ENCODE data around the gene OR6C75. TPM values are rescaled to one million over a fixed set of nuclear protein-coding genes. Genes with fewer than 3 reads are reported as not detected.
"Not testable (repeated sequence)": the region's sequence is repeated elsewhere in the genome, so short reads cannot be mapped to it uniquely, and the experiment has no call there.

OR6C75 gene
- total RNA-seq, 1 donor from 2014 or later, result not detected

- H3K4me3 Mint-ChIP-seq (ENCODE audit: unreplicated experiment), result no peak overlapping the region
- H3K4me1 Mint-ChIP-seq (ENCODE audit: low read depth, unreplicated experiment), result no peaks in the 10 kb centered on the region
- no peak overlapping the region for H3K27ac Mint-ChIP-seq (ENCODE audit: unreplicated experiment)
- no peaks in the 10 kb centered on the region for H3K27me3 Mint-ChIP-seq (ENCODE audit: unreplicated experiment)
- no peaks in the 10 kb centered on the region for H3K36me3 Mint-ChIP-seq (ENCODE audit: unreplicated experiment)
- no peaks in the 10 kb centered on the region for H3K9me3 Mint-ChIP-seq (ENCODE audit: unreplicated experiment)
- DNase-seq, result no peak
- TF ChIP-seq CTCF (IDR thresholded peaks at IDR 0.05; ENCODE audit: partially characterized antibody, unreplicated experiment), result no peak
Observed at GRCh38 chr12:55392032-55392795, 29.4 kb downstream of the OR6C75 start.

GRCh38 chr12:55396326-55396725 is 33.6 kb downstream of the OR6C75 start:
- H3K4me3 Mint-ChIP-seq (ENCODE audit: unreplicated experiment), result no peak overlapping the region
- no peaks in the 10 kb centered on the region for H3K4me1 Mint-ChIP-seq (ENCODE audit: low read depth, unreplicated experiment)
- no peaks in the 10 kb centered on the region for H3K9me3 Mint-ChIP-seq (ENCODE audit: unreplicated experiment)
- H3K36me3 Mint-ChIP-seq (ENCODE audit: unreplicated experiment), result no peaks in the 10 kb centered on the region
- H3K27ac Mint-ChIP-seq (ENCODE audit: unreplicated experiment), result no peak overlapping the region
- no peaks in the 10 kb centered on the region for H3K27me3 Mint-ChIP-seq (ENCODE audit: unreplicated experiment)
- no peak for TF ChIP-seq CTCF (IDR thresholded peaks at IDR 0.05; ENCODE audit: partially characterized antibody, unreplicated experiment)
- DNase-seq, result no peak

GRCh38 chr12:55400229-55400628 is 37.5 kb downstream of the OR6C75 start, which contains the start of gene OR6C65:
Gene OR6C65, plus strand, starts transcription at chr12:55400529. Its CDS starts 0 bp downstream, at chr12:55400529.
- no peaks in the 10 kb centered on the region for H3K36me3 Mint-ChIP-seq (ENCODE audit: unreplicated experiment)
- no peak for DNase-seq
- no peaks in the 10 kb centered on the region for H3K27me3 Mint-ChIP-seq (ENCODE audit: unreplicated experiment)
- no peaks in the 10 kb centered on the region for H3K4me1 Mint-ChIP-seq (ENCODE audit: low read depth, unreplicated experiment)
- H3K27ac Mint-ChIP-seq (ENCODE audit: unreplicated experiment), result no peak within 1 kb of the TSS
- TF ChIP-seq CTCF (IDR thresholded peaks at IDR 0.05; ENCODE audit: partially characterized antibody, unreplicated experiment), result no peak
- H3K4me3 Mint-ChIP-seq (ENCODE audit: unreplicated experiment), result no peak within 1 kb of the TSS
- no peaks in the 10 kb centered on the region for H3K9me3 Mint-ChIP-seq (ENCODE audit: unreplicated experiment)

GRCh38 chr12:55407866-55408265 is 45.1 kb downstream of the OR6C75 start:
- H3K36me3 Mint-ChIP-seq (ENCODE audit: unreplicated experiment), result no peaks in the 10 kb centered on the region
- no peak for TF ChIP-seq CTCF (IDR thresholded peaks at IDR 0.05; ENCODE audit: partially characterized antibody, unreplicated experiment)
- H3K4me3 Mint-ChIP-seq (ENCODE audit: unreplicated experiment), result no peak overlapping the region
- no peaks in the 10 kb centered on the region for H3K4me1 Mint-ChIP-seq (ENCODE audit: low read depth, unreplicated experiment)
- H3K9me3 Mint-ChIP-seq (ENCODE audit: unreplicated experiment), result no peaks in the 10 kb centered on the region
- no peaks in the 10 kb centered on the region for H3K27me3 Mint-ChIP-seq (ENCODE audit: unreplicated experiment)
- no peak for DNase-seq
- H3K27ac Mint-ChIP-seq (ENCODE audit: unreplicated experiment), result no peak overlapping the region

GRCh38 chr12:55409133-55409532 is 46.4 kb downstream of the OR6C75 start:
- not testable (repeated sequence) for DNase-seq; H3K27me3 Mint-ChIP-seq (ENCODE audit: unreplicated experiment); H3K27ac Mint-ChIP-seq (ENCODE audit: unreplicated experiment); H3K4me1 Mint-ChIP-seq (ENCODE audit: low read depth, unreplicated experiment); H3K9me3 Mint-ChIP-seq (ENCODE audit: unreplicated experiment); H3K36me3 Mint-ChIP-seq (ENCODE audit: unreplicated experiment); H3K4me3 Mint-ChIP-seq (ENCODE audit: unreplicated experiment)

- H3K4me1 Mint-ChIP-seq (ENCODE audit: low read depth, unreplicated experiment); DNase-seq; H3K36me3 Mint-ChIP-seq (ENCODE audit: unreplicated experiment); H3K27me3 Mint-ChIP-seq (ENCODE audit: unreplicated experiment); H3K27ac Mint-ChIP-seq (ENCODE audit: unreplicated experiment); H3K9me3 Mint-ChIP-seq (ENCODE audit: unreplicated experiment); H3K4me3 Mint-ChIP-seq (ENCODE audit: unreplicated experiment): not testable (repeated sequence)
Observed at GRCh38 chr12:55412138-55412537, 49.4 kb downstream of the OR6C75 start.

GRCh38 chr12:55413498-55414388 is 51.0 kb downstream of the OR6C75 start:
- H3K4me1 Mint-ChIP-seq (ENCODE audit: low read depth, unreplicated experiment); DNase-seq: not testable (repeated sequence)

GRCh38 chr12:55414396-55414823 is 51.6 kb downstream of the OR6C75 start:
- not testable (repeated sequence) for H3K9me3 Mint-ChIP-seq (ENCODE audit: unreplicated experiment); DNase-seq; H3K4me1 Mint-ChIP-seq (ENCODE audit: low read depth, unreplicated experiment); H3K27me3 Mint-ChIP-seq (ENCODE audit: unreplicated experiment); H3K36me3 Mint-ChIP-seq (ENCODE audit: unreplicated experiment); H3K4me3 Mint-ChIP-seq (ENCODE audit: unreplicated experiment); H3K27ac Mint-ChIP-seq (ENCODE audit: unreplicated experiment)

More at GRCh38 chr12:55413498-55414388, 51.0 kb downstream of the OR6C75 start:
- not testable (repeated sequence) for H3K9me3 Mint-ChIP-seq (ENCODE audit: unreplicated experiment); H3K36me3 Mint-ChIP-seq (ENCODE audit: unreplicated experiment); H3K27me3 Mint-ChIP-seq (ENCODE audit: unreplicated experiment); H3K4me3 Mint-ChIP-seq (ENCODE audit: unreplicated experiment); H3K27ac Mint-ChIP-seq (ENCODE audit: unreplicated experiment)
